ENCODE data around the gene AFF2.

Gene AFF2

DNA sequence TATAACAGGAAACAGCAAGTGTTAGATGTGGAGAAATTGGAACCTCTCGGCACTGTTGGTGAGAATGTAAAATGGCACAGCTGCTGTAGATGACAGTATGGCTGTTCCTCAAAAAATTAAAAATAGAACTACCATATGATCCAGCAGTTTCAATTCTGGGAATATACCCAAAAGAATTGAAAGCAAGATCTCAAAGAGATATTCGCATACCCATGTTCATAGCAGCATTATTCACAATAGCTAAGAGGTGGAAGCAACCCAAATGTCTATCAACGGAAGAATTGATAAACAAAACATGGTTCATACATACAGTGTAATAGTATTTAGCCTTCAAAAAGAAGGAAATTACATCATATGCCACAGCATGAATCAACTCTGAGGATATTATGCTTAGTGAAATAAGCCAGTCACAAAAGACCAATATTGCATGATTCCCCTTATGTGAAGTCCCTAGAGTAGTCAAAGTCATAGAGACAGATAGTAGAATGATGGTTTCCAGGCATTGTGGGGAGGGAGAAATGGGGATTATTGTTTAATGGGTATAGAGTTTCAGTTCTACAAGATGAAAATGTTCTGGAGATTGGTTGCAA lies 537.0 kb downstream of the AFF2 start:
- Mint-ChIP-seq H3K4me1 (no peaks in the 10 kb centered on the region), H3K27me3 (no peaks in the 10 kb centered on the region), H3K4me3 (no peak overlapping the region), H3K36me3 (no peaks in the 10 kb centered on the region), H3K9me3 (no peaks in the 10 kb centered on the region), H3K27ac (no peak overlapping the region)
- DNase-seq, result no peak
- CTCF ChIA-PET, result no interaction called here

DNA sequence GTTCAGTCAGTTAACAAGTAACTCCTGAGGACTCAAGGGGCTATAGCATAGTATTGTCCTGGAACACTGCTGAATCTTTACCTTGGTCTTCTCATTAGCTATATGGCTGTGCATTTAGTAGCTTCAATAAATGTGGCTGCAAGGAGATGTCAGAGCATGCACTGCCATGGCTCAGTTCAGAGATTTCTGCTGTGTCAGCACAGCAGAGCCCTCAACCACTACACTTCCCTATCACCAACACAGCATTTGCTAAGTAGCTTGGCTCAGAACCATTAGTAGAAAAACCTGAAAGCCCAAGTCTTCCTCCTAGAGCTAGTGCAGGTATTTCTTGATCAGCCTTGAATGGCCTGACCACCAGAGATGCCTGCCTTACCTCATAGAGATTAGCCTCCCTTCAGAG lies 538.6 kb downstream of the AFF2 start:
- Mint-ChIP-seq H3K36me3 (no peaks in the 10 kb centered on the region), H3K4me1 (no peaks in the 10 kb centered on the region), H3K27ac (no peak overlapping the region), H3K9me3 (no peaks in the 10 kb centered on the region), H3K4me3 (no peak overlapping the region), H3K27me3 (no peaks in the 10 kb centered on the region)
- CTCF ChIA-PET, result interaction anchor here (0.7 kb wide), 1 partner anchor 771 kb away, joined by 3 read pairs; no protein-coding TSS in a partner anchor
- DNase-seq, result no peak

DNA sequence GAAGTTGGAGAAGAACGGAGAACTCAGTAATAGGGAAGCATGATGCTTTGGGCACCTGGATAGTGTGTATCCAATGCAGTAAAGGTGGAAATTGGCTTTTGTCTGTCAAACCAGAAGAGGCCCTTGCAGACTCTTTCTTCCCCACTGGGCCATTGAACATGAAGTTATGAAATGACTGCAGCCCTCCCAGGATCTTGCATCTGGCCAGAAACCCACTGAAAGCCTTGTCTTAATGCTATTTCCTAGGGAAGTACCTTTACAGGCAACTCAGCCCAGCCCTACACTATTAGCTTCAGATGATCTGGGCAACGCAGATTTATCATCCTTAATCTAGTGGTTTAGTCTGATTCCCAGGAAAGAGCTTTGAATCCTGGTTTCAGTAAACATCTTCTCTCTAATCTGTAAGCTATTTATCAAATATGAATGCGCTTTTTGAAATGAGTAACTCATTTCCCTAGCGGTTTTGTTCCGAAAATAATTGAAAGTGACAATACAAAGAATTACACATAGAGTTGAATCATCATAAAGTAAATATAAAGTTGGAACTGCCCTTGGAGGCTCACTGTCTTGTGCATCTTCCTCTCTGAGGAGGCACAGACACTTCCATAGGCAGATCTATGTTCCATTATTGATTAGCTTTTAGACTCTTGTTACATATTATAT lies 540.6 kb downstream of the AFF2 start:
- Mint-ChIP-seq H3K9me3 (no peaks in the 10 kb centered on the region), H3K27ac (no peak overlapping the region), H3K36me3 (no peaks in the 10 kb centered on the region), H3K4me3 (no peak overlapping the region), H3K27me3 (no peaks in the 10 kb centered on the region), H3K4me1 (no peaks in the 10 kb centered on the region)
- DNase-seq, result no peak
- CTCF ChIA-PET, result no interaction called here

DNA sequence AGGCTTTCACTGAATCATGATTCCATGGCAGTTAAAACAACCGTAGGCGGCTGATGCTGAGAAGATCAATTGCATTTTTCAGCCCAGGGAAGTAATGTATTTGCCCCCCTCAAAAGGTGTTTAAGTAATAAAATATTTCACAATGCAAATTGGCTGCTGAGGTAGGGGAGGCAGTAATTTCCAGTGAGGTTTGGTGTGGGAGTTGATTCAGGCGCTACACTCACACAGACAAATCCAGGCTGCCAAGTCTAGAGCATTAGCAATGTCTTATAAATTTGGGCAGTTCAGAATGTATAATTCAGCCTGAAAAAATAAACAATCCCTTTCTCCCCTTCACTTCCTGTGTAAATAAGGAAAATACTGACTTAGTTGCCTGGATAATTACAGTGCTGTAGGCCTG lies 543.0 kb downstream of the AFF2 start:
- H3K9me3 Mint-ChIP-seq, result no peaks in the 10 kb centered on the region
- no peaks in the 10 kb centered on the region for H3K27me3 Mint-ChIP-seq
- DNase-seq, result no peak
- H3K36me3 Mint-ChIP-seq, result no peaks in the 10 kb centered on the region
- H3K4me1 Mint-ChIP-seq, result no peaks in the 10 kb centered on the region
- H3K27ac Mint-ChIP-seq, result no peak overlapping the region
- no peak overlapping the region for H3K4me3 Mint-ChIP-seq
- CTCF ChIA-PET, result no interaction called here

DNA sequence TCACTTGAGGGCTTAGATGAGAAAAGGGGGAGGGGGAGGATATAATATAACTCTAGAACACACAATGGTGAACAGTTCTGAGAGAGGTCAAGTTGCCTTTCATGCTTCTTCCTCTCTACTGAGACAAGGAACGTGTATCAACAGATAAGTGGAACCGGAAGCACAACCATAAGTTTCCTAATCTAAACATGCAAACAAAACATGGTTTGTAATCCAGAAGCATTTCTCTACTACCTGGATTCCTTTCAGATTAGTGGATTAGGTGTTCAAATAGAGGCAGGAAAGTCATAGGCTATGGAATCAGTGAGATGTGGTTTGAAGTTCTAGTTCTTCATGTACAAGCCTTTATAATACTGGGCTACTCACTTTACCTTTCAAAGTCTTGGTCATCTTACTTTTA lies 544.1 kb downstream of the AFF2 start:
- no peak for DNase-seq
- CTCF ChIA-PET, result no interaction called here

DNA sequence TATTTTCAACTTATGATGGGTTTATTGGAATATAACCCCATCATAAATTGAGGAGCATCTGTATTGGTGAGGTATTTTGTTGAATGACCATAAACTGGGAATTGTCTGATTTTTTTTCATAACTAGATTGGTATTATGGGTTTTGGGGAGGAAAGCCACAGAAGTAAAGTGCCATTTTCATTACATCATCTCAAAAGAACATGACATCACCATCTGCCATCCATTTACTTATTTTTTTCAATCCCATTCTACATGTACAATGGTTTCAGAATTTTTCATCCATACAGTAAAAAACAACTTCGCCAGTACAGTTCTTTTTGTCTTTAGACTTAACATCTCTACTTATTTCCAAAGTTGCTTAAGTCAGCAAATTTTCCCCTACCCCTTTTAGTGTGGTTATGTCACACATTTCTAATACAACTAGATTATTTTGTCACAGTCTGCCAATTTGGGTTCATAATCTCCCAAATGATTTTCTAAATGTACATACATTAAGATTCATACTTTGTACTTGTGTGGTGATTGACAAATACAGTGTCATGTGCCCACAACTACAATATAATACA lies 545.3 kb downstream of the AFF2 start:
- Mint-ChIP-seq H3K9me3 (no peaks in the 10 kb centered on the region), H3K27ac (no peak overlapping the region), H3K4me1 (no peaks in the 10 kb centered on the region), H3K4me3 (no peak overlapping the region), H3K36me3 (no peaks in the 10 kb centered on the region), H3K27me3 (no peaks in the 10 kb centered on the region)
- no peak for DNase-seq
- CTCF ChIA-PET, result no interaction called here

More for the DNA sequence above, 544.1 kb downstream of the AFF2 start:
- Mint-ChIP-seq H3K27ac (no peak overlapping the region), H3K4me1 (no peaks in the 10 kb centered on the region), H3K27me3 (no peaks in the 10 kb centered on the region), H3K4me3 (no peak overlapping the region), H3K36me3 (no peaks in the 10 kb centered on the region), H3K9me3 (no peaks in the 10 kb centered on the region)

Measured in activated naive CD4-positive, alpha-beta T cell treated with anti-CD3 and anti-CD28 coated beads, Interleukin-2, amount 10 ng/mL, durations not matched to agents 7 days and 5 days (primary cell).